Calu3 (cell line): ENCODE data around the gene ANKS6. TPM values are rescaled to one million over a fixed set of nuclear protein-coding genes. Genes with fewer than 3 reads are reported as not detected.

Experiments used
- BruUV-seq: library from RNA; stranded (reverse); fragments of 400-500 nt; replicated peaks from 2 replicates; lab custom pipeline; 2021; lab: Mats Ljungman, UMichigan
- CTCF ChIA-PET: fragments of 300-600 bp; sonication (Branson Sonifier 250); formaldehyde crosslinking; loops from one replicate; lab custom pipeline; 2022; ENCODE audit warnings: antibody characterized with exemption; lab: Charles Lee
- DNase-seq: peaks from one replicate; pipeline ENCODE4 v3.0.0; 2022
- H3K27ac Mint-ChIP-seq: one replicate; pipeline ENCODE4 v1.8.0; 2022; ENCODE audit warnings: mixed read lengths; ENCODE audit not compliant: unreplicated experiment
- H3K27me3 Mint-ChIP-seq: one replicate; pipeline ENCODE4 v1.8.0; 2022; ENCODE audit warnings: mixed read lengths; ENCODE audit not compliant: unreplicated experiment
- H3K36me3 Mint-ChIP-seq: one replicate; pipeline ENCODE4 v1.8.0; 2022; ENCODE audit warnings: mild to moderate bottlenecking, moderate library complexity, mixed read lengths; ENCODE audit not compliant: insufficient read depth, unreplicated experiment
- H3K4me1 Mint-ChIP-seq: one replicate; pipeline ENCODE4 v1.8.0; 2022; ENCODE audit warnings: mild to moderate bottlenecking, low read depth, mixed read lengths; ENCODE audit not compliant: unreplicated experiment
- H3K4me3 Mint-ChIP-seq: one replicate; pipeline ENCODE4 v1.8.0; 2022; ENCODE audit warnings: mild to moderate bottlenecking, low read depth, moderate library complexity, mixed read lengths; ENCODE audit not compliant: unreplicated experiment
- H3K9me3 Mint-ChIP-seq: one replicate; pipeline ENCODE4 v1.8.0; 2022; ENCODE audit warnings: low read depth, mixed read lengths; ENCODE audit not compliant: unreplicated experiment
- intact Hi-C: fragments of 100-400 bp; cut with micrococcal nuclease; formaldehyde crosslinking; loops from one replicate; pipeline ENCODE4 v1.10.0; 2022; ENCODE audit not compliant: unreplicated experiment
- total RNA-seq: library from RNA; stranded (reverse); gene quantifications from 2 replicates; pipeline ENCODE4 v1.2.3, GENCODE V29; 2022
- TF ChIP-seq, protein P1 (sequence below): fragments of 200-600 bp; IDR thresholded peaks from one replicate; pipeline ENCODE4 v1.8.0; 2022; ENCODE audit warnings: antibody characterized with exemption; ENCODE audit not compliant: unreplicated experiment

ANKS6 gene
- total RNA-seq, 1 experiment from 2014 or later = 31.5 TPM

DNA sequence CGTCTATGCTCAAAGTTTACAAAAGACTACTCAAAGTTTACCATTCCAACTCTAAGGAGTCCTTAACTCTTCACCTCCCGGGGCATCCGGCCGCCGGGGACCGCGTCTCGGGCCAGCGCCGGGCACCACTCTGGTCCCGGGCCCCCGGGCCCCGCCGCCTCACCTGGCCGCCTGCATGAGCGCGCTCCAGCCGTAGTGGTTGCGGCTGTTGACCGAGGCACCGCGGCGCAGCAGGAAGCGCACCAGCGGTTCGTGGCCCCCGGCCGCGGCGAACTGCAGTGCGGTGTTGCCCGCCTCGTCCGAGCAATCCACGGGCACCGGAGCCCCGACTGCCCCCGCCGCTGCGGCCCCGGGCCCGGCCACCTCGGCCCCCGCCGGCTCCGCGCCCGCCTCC lies 388 bp downstream of the ANKS6 start:
- no peak for DNase-seq
- BruUV-seq = no TSS peak
- H3K4me3 Mint-ChIP-seq = peak overlapping the region; percentile 74
- peaks cover 8% of the 10 kb centered on the region for H3K36me3 Mint-ChIP-seq
- no peak overlapping the region for H3K27ac Mint-ChIP-seq
- no peaks in the 10 kb centered on the region for H3K27me3 Mint-ChIP-seq
- peaks cover 38% of the 10 kb centered on the region for H3K4me1 Mint-ChIP-seq
- TF ChIP-seq, protein P1, sequence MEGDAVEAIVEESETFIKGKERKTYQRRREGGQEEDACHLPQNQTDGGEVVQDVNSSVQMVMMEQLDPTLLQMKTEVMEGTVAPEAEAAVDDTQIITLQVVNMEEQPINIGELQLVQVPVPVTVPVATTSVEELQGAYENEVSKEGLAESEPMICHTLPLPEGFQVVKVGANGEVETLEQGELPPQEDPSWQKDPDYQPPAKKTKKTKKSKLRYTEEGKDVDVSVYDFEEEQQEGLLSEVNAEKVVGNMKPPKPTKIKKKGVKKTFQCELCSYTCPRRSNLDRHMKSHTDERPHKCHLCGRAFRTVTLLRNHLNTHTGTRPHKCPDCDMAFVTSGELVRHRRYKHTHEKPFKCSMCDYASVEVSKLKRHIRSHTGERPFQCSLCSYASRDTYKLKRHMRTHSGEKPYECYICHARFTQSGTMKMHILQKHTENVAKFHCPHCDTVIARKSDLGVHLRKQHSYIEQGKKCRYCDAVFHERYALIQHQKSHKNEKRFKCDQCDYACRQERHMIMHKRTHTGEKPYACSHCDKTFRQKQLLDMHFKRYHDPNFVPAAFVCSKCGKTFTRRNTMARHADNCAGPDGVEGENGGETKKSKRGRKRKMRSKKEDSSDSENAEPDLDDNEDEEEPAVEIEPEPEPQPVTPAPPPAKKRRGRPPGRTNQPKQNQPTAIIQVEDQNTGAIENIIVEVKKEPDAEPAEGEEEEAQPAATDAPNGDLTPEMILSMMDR = no peak
- CTCF ChIA-PET = interaction anchor here (1.0 kb wide), 1 partner anchor 20 kb away, joined by 6 read pairs; no protein-coding TSS in a partner anchor
- no peaks in the 10 kb centered on the region for H3K9me3 Mint-ChIP-seq
- intact Hi-C loops = no loop called here

DNA sequence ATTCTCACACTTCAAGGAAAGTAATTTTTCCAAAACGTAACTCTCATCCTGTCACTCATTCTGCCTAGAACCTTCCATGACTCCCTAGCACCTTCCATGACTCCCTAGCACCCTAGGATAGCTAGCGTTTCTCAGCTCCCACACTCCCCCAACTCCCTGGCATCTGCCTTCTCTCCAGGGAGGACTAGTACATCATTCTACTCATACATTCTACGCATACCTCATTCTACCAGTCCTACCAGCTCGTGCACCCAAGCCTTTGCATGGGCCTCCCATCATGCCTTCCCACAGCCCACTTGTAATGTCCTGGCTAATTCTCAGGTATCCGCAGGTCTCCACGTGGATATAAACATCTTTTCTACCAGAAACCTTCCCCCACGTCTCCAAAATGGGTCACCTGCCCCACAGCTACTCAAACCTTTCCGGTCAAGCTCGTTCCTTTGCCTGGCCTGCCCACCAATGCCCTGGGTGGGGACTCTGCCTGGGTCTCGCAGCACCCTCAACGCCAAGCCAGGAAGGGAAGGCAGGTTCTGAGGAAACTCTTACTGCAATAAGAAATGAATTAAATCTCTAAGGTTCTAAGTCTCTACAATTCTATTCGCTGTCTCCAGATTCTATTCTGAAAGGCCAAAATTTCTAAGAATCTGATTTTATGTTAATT lies 930 bp downstream of the ANKS6 start:
- no peak for DNase-seq
- intact Hi-C loops = no loop called here
- TF ChIP-seq, protein P1 = no peak
- Mint-ChIP-seq H3K4me3 (peak overlapping the region; percentile 74), H3K27ac (no peak overlapping the region), H3K27me3 (no peaks in the 10 kb centered on the region), H3K4me1 (peaks cover 41% of the 10 kb centered on the region), H3K9me3 (no peaks in the 10 kb centered on the region), H3K36me3 (peaks cover 8% of the 10 kb centered on the region)
- CTCF ChIA-PET = interaction anchor here (1.0 kb wide), 1 partner anchor 19 kb away, joined by 6 read pairs; no protein-coding TSS in a partner anchor
- TSS peak; percentile 38 for BruUV-seq

DNA sequence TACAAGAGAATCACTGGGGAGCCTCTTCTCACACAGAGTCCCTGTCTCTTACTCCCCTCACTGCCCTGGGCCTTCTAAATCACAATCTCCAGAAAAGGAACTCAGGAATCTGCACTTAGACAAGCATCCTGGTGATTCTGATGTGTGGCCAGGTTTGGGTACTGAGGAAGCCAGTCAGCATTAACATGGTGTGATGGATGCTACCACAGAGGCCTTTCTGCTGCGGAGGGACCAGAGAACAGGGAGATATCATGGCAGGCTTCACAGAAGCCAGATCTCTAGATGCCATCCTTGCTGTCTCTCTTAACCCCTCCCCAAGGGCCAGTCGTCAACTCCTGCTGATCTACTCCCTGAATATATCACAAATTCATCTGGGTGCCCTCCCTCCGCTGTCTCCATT lies 1.6 kb downstream of the ANKS6 start:
- Mint-ChIP-seq H3K4me3 (peak overlapping the region; percentile 74), H3K4me1 (peaks cover 41% of the 10 kb centered on the region), H3K36me3 (peaks cover 8% of the 10 kb centered on the region), H3K27me3 (no peaks in the 10 kb centered on the region), H3K9me3 (no peaks in the 10 kb centered on the region), H3K27ac (no peak overlapping the region)
- BruUV-seq = no TSS peak
- no peak for DNase-seq
- TF ChIP-seq, protein P1 = no peak
- CTCF ChIA-PET = interaction anchor here (1.0 kb wide), 1 partner anchor 19 kb away, joined by 6 read pairs; no protein-coding TSS in a partner anchor
- intact Hi-C loops = no loop called here

DNA sequence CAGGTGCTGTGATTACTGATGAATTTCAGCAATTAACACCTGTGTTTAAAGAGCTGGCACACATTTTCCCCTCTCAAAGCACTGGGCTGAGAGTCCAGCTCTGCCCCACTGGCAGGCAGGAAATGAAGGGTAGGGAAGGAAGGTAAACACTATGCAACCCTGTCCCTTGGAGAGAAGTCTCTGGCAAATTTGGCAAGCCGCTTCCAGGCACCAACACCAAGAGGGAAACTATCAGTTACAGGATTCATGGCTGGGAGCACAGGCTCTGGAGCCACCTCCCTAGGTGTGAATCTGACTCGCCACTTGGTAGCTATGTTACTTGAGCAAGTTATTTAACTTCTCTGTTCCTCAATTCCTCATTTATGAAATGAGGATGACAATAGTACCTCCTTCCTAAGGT lies 3.3 kb downstream of the ANKS6 start:
- Mint-ChIP-seq H3K27me3 (no peaks in the 10 kb centered on the region), H3K27ac (no peak overlapping the region), H3K36me3 (peaks cover 14% of the 10 kb centered on the region), H3K9me3 (no peaks in the 10 kb centered on the region), H3K4me1 (peaks cover 41% of the 10 kb centered on the region), H3K4me3 (no peak overlapping the region)
- BruUV-seq = TSS peak; percentile 28
- intact Hi-C loops = no loop called here
- no peak for DNase-seq
- CTCF ChIA-PET = no interaction called here
- TF ChIP-seq, protein P1 = no peak
